Lung (tissue), 12 donors: Measurements from ENCODE around the gene HCN4. TPM values are rescaled to one million over a fixed set of nuclear protein-coding genes. Genes with fewer than 3 reads are reported as not detected.
A peak's percentile ranks its signal among the peaks of the same experiment; 100 is the strongest.

Source experiments
- ATAC-seq: fragments of 200-7000 bp; cut with Tn5 transposase; one replicate; pipeline ENCODE4 v1.9.1; 2020; ENCODE audit warnings: moderate number of reproducible peaks; ENCODE audit not compliant: insufficient read depth, low FRiP score
- DNase-seq, 3 donors: peaks; one replicate each; pipeline ENCODE4 v3.0.0-alpha.2; 2013 to 2017
- H3K27ac ChIP-seq, 2 donors: one replicate each; pipeline ENCODE4 v1.5.1; 2013; ENCODE audit warnings: mild to moderate bottlenecking in 2 of 2, moderate library complexity in 2 of 2, control low read depth in 1 of 2, inconsistent platforms in 1 of 2, low read depth in 1 of 2, low read length in 1 of 2
- H3K27me3 ChIP-seq, 3 donors: one replicate each; pipeline ENCODE4 v1.5.1; 2013; ENCODE audit warnings: low read length in 2 of 3; ENCODE audit not compliant: control insufficient read depth in 3 of 3, insufficient read depth in 3 of 3
- H3K36me3 ChIP-seq, 4 donors: one replicate each; pipeline ENCODE4 v1.5.1; 2013; ENCODE audit warnings: low read length in 4 of 4, mild to moderate bottlenecking in 1 of 4, moderate library complexity in 1 of 4; ENCODE audit not compliant: control insufficient read depth in 4 of 4, insufficient read depth in 4 of 4
- H3K4me1 ChIP-seq, 5 donors: one replicate each; pipeline ENCODE4 v1.5.1; 2013; ENCODE audit warnings: low read length in 5 of 5, mild to moderate bottlenecking in 2 of 5, moderate library complexity in 1 of 5; ENCODE audit not compliant: control insufficient read depth in 5 of 5, insufficient read depth in 5 of 5
- H3K4me3 ChIP-seq: one replicate; pipeline ENCODE4 v1.5.1; 2013; ENCODE audit warnings: mild to moderate bottlenecking, control low read depth, moderate library complexity
- H3K9ac ChIP-seq, 2 donors: one replicate each; pipeline ENCODE4 v1.5.1; 2013; ENCODE audit warnings: low read length in 2 of 2, control low read depth in 1 of 2; ENCODE audit not compliant: insufficient read depth in 1 of 2
- H3K9me3 ChIP-seq, 4 donors: one replicate each; pipeline ENCODE4 v1.5.1; 2013; ENCODE audit warnings: low read length in 3 of 4, mild to moderate bottlenecking in 1 of 4, moderate library complexity in 1 of 4; ENCODE audit not compliant: control insufficient read depth in 4 of 4, insufficient read depth in 3 of 4
- WGBS, 2 donors: extraction: QIAGEN DNeasy Blood & Tissue Kit; methylation state at CpG; one replicate each; pipeline ENCODE4 v1.1.7; 2013; 5-methylcytosine and 5-hydroxymethylcytosine counted together
- polyA plus RNA-seq, 2 donors: library from polyadenylated mRNA; stranded (reverse); fragments of 200-250 nt; gene quantifications; one replicate each; pipeline ENCODE4 v1.2.1, GENCODE V29; 2013
- total RNA-seq, 2 donors: library from RNA; depleted of rRNA in 1 of 2; stranded (reverse); fragments of >200 nt in 1 of 2; gene quantifications; one replicate each; pipeline ENCODE4 v1.2.1, GENCODE V29; 2014 to 2021
- TF ChIP-seq, protein P1 (sequence below): IDR thresholded peaks from 2 replicates; pipeline ENCODE4 v1.5.1; 2012; ENCODE audit warnings: mild to moderate bottlenecking; ENCODE audit errors: control extremely low read depth, extremely low read depth
- donor health status: control.
- donor health status: control.
- donor health status: Bipolar disorder and iron deficiency.
- donor health status: healthy.
- donor health status: DM: yes; HTN: yes; CAD: no.

HCN4 gene
- total and polyA plus RNA-seq, 4 donors = 0.06 to 1.0 (median 0.21) TPM

- no peaks in the 10 kb centered on the region for H3K36me3 ChIP-seq
- no peak for DNase-seq
- H3K9ac ChIP-seq = no peak overlapping the region
- H3K27ac ChIP-seq = no peak overlapping the region
- 54 to 57% methylated on average over 3 of the region's 3 CpGs for WGBS, 2 donors
- no peak overlapping the region for H3K4me3 ChIP-seq
- H3K9me3 ChIP-seq = no peaks in the 10 kb centered on the region
- no peak for ATAC-seq
- peaks cover 0 to 2% (median 0%) of the 10 kb centered on the region in 5 donors for H3K4me1 ChIP-seq
- peaks cover 0 to 2% (median 0%) of the 10 kb centered on the region in 3 donors for H3K27me3 ChIP-seq
- TF ChIP-seq, protein P1, sequence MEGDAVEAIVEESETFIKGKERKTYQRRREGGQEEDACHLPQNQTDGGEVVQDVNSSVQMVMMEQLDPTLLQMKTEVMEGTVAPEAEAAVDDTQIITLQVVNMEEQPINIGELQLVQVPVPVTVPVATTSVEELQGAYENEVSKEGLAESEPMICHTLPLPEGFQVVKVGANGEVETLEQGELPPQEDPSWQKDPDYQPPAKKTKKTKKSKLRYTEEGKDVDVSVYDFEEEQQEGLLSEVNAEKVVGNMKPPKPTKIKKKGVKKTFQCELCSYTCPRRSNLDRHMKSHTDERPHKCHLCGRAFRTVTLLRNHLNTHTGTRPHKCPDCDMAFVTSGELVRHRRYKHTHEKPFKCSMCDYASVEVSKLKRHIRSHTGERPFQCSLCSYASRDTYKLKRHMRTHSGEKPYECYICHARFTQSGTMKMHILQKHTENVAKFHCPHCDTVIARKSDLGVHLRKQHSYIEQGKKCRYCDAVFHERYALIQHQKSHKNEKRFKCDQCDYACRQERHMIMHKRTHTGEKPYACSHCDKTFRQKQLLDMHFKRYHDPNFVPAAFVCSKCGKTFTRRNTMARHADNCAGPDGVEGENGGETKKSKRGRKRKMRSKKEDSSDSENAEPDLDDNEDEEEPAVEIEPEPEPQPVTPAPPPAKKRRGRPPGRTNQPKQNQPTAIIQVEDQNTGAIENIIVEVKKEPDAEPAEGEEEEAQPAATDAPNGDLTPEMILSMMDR = no peak
Observed at GRCh38 chr15:73353734-73354133, 15.0 kb downstream of the HCN4 start.

GRCh38 chr15:73352082-73352481 is 16.7 kb downstream of the HCN4 start:
- Histone ChIP-seq H3K4me1 (peaks cover 0 to 2% (median 0%) of the 10 kb centered on the region in 5 donors), H3K4me3 (no peak overlapping the region), H3K27ac (no peak overlapping the region), H3K9ac (no peak overlapping the region), H3K36me3 (no peaks in the 10 kb centered on the region), H3K9me3 (no peaks in the 10 kb centered on the region), H3K27me3 (peaks cover 0 to 2% (median 0%) of the 10 kb centered on the region in 3 donors)
- 64 to 84% methylated on average over 10 of the region's 10 CpGs for WGBS, 2 donors
- peak in 1 of 3 donors; percentile 31 for DNase-seq
- TF ChIP-seq, protein P1 = no peak
- no peak for ATAC-seq

GRCh38 chr15:73349191-73349590 is 19.6 kb downstream of the HCN4 start:
- H3K27ac ChIP-seq = no peak overlapping the region
- TF ChIP-seq, protein P1 = no peak
- H3K9me3 ChIP-seq = no peaks in the 10 kb centered on the region
- H3K4me1 ChIP-seq = peaks cover 0 to 6% (median 0%) of the 10 kb centered on the region in 5 donors
- ATAC-seq (no peak), DNase-seq (no peak)
- H3K4me3 ChIP-seq = no peak overlapping the region
- no peaks in the 10 kb centered on the region for H3K36me3 ChIP-seq
- H3K9ac ChIP-seq = no peak overlapping the region
- no peaks in the 10 kb centered on the region for H3K27me3 ChIP-seq

GRCh38 chr15:73346735-73347312 is 21.9 kb downstream of the HCN4 start:
- H3K9me3 ChIP-seq = peaks cover 0 to 7% (median 0%) of the 10 kb centered on the region in 4 donors
- peaks cover 0 to 6% (median 0%) of the 10 kb centered on the region in 5 donors for H3K4me1 ChIP-seq
- ATAC-seq = no peak
- H3K4me3 ChIP-seq = no peak overlapping the region
- no peak overlapping the region for H3K9ac ChIP-seq
- no peak overlapping the region for H3K27ac ChIP-seq
- 28 to 30% methylated on average over 9 of the region's 9 CpGs for WGBS, 2 donors
- TF ChIP-seq, protein P1 = no peak
- H3K27me3 ChIP-seq = peaks cover 0 to 2% (median 0%) of the 10 kb centered on the region in 3 donors
- H3K36me3 ChIP-seq = no peaks in the 10 kb centered on the region
- peak; percentile 50 to 74 (median 72) for DNase-seq
